Spleen (tissue), 7 donors: ENCODE data around the gene PPP1R12B.
"Not testable (repeated sequence)": the region's sequence is repeated elsewhere in the genome, so short reads cannot be mapped to it uniquely, and the experiment has no call there.

Source experiments
- POLR2A ChIP-seq, 3 donors: fragments of 450-650 bp; IDR thresholded peaks; one replicate each; pipeline ENCODE4 v1.5.1; 2017; ENCODE audit warnings: antibody characterized with exemption in 3 of 3, mild to moderate bottlenecking in 1 of 3
- POLR2AphosphoS5 ChIP-seq, 3 donors: sonication (generic); formaldehyde crosslinking; IDR thresholded peaks; one replicate each; pipeline ENCODE4 v1.5.1; 2017; ENCODE audit warnings: antibody characterized with exemption in 3 of 3
- TF ChIP-seq, protein P1 (sequence below), 11 experiments: fragments of 200-600 bp in 7 of 11; fragments of 450-650 bp in 4 of 11; sonication (generic) in 4 of 11; IDR thresholded peaks in 8 of 11; conservative IDR thresholded peaks in 3 of 11; 1 replicate in 7 of 11; 2 replicates in 4 of 11; pipeline versions ENCODE4 v1.4.0 to v1.8.0; 2016 to 2021; ENCODE audit warnings: antibody characterized with exemption in 11 of 11, inconsistent platforms in 4 of 11, mild to moderate bottlenecking in 1 of 11
- donor health status: DM: no; HTN: no; CAD: no; lungs with moderate emphysema.
- donor health status: DM: no; HTN: no; CAD: no.
- donor health status: DM: no; HTN: no; CAD: no.

DNA sequence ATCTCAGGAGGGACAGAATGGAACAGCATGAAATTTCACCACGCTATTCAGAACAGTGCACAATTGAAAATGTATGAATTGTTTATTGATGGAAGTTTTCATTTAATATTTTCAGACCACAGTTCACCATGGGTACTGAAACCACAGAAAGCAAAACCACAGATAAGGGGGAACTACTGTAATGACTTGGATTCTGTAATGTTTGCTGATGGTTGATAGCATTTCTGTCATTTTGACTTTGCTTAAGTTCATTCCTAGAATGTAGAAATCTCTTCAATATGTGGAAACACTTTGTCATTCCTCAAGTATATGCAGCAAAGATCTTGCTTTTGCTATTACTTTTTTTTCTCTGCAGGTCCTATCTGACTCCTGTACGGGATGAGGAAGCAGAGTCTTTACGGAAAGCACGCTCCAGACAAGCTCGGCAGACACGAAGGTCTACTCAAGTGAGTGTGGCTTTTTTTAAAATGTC is 139.7 kb downstream of the PPP1R12B start:
- TF ChIP-seq, protein P1, sequence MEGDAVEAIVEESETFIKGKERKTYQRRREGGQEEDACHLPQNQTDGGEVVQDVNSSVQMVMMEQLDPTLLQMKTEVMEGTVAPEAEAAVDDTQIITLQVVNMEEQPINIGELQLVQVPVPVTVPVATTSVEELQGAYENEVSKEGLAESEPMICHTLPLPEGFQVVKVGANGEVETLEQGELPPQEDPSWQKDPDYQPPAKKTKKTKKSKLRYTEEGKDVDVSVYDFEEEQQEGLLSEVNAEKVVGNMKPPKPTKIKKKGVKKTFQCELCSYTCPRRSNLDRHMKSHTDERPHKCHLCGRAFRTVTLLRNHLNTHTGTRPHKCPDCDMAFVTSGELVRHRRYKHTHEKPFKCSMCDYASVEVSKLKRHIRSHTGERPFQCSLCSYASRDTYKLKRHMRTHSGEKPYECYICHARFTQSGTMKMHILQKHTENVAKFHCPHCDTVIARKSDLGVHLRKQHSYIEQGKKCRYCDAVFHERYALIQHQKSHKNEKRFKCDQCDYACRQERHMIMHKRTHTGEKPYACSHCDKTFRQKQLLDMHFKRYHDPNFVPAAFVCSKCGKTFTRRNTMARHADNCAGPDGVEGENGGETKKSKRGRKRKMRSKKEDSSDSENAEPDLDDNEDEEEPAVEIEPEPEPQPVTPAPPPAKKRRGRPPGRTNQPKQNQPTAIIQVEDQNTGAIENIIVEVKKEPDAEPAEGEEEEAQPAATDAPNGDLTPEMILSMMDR (IDR thresholded peaks at IDR 0.05 in 8 of 11, conservative IDR thresholded peaks at IDR 0.05 in 3 of 11) = not testable (repeated sequence)
- not testable (repeated sequence) for TF ChIP-seq POLR2A, POLR2AphosphoS5 (IDR thresholded peaks at IDR 0.05)
